Testis (tissue), 3 donors: Measurements from ENCODE around the gene MLPH. TPM values are rescaled to one million over a fixed set of nuclear protein-coding genes. Genes with fewer than 3 reads are reported as not detected.

Experiments
- DNase-seq: peaks from one replicate; pipeline ENCODE4 v3.0.0-alpha.2; 2019
- H3K27ac ChIP-seq, 2 donors: fragments of 200-600 bp; sonication (generic); one replicate each; pipeline ENCODE4 v1.5.1; 2019
- H3K27me3 ChIP-seq: fragments of 200-600 bp; sonication (generic); one replicate; pipeline ENCODE4 v1.5.1; 2019
- H3K36me3 ChIP-seq: fragments of 200-600 bp; sonication (generic); one replicate; pipeline ENCODE4 v1.5.1; 2017; ENCODE audit warnings: low read depth; ENCODE audit errors: missing control alignments
- H3K4me1 ChIP-seq: fragments of 200-600 bp; sonication (generic); one replicate; pipeline ENCODE4 v1.5.1; 2019
- H3K4me3 ChIP-seq, 2 donors: fragments of 200-600 bp; sonication (generic); one replicate each; pipeline ENCODE4 v1.5.1; 2017 to 2019
- H3K9me3 ChIP-seq: fragments of 200-600 bp; sonication (generic); one replicate; pipeline ENCODE4 v1.5.1; 2017
- POLR2A ChIP-seq: fragments of 450-650 bp; IDR thresholded peaks from one replicate; pipeline ENCODE4 v1.6.1; 2017; ENCODE audit warnings: antibody characterized with exemption, mild to moderate bottlenecking, moderate library complexity
- WGBS, 2 donors: methylation state at CpG; one replicate each; pipeline ENCODE4 v1.1.5; 2018; 5-methylcytosine and 5-hydroxymethylcytosine counted together
- intact Hi-C: fragments of 100-400 bp; cut with DNase I; formaldehyde crosslinking; loops from one replicate; pipeline ENCODE4 v1.15.1; 2023; ENCODE audit warnings: low total_unique reads
- polyA plus RNA-seq: library from polyadenylated mRNA; stranded (reverse); fragments of 350-450 nt; fragmentation: Illumina TruSeq; extraction: RNeasy Lipid Tissue Mini Kit (QIAGEN cat#74804); gene quantifications from one replicate; pipeline ENCODE4 v1.2.3, GENCODE V29; 2014; ENCODE audit warnings: low read depth, low replicate concordance; ENCODE audit not compliant: insufficient read depth
- total RNA-seq, 2 donors: library from RNA; depleted of rRNA; stranded (reverse); fragments of >200 nt; gene quantifications; one replicate each; pipeline ENCODE4 v1.2.3, GENCODE V29; 2016
- TF ChIP-seq, protein P1 (sequence below), 3 experiments: fragments of 450-650 bp in 2 of 3; fragments of 200-600 bp in 1 of 3; sonication (generic) in 1 of 3; IDR thresholded peaks; one replicate each; pipeline ENCODE4 v1.5.1; 2016 to 2019; ENCODE audit warnings: antibody characterized with exemption in 3 of 3, mild to moderate bottlenecking in 2 of 3, moderate library complexity in 1 of 3

MLPH gene
- total and polyA plus RNA-seq, 3 donors from 2014 or later, result 5.5 to 7.4 (median 6.5) TPM

DNA sequence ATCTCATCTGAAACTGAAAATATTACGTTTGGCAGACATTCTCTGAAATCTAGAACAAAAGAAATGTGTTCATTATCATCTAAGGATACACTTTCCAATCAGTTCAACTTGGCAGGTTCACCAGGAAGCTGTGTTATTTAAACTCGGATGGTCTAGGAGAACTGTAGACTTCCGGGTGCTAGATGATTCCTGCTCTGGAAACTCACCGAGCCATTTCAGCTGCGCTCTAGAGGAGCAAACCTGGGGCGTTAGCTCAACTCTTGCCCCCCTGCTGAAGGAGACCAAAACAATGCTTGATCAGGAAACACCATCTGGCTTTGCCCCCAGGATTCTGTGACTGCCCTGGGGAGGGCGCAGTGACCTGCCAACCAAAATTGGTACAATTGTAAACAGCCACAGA is 22.9 kb downstream of the MLPH start:
- intact Hi-C loops, result loop anchor here (5.0 to 10.0 kb wide), 2 partner anchors 62 to 235 kb away; no protein-coding TSS in a partner anchor
- DNase-seq, result peak; percentile 39
- no peaks in the 10 kb centered on the region for H3K36me3 ChIP-seq
- H3K4me1 ChIP-seq, result peaks cover 41% of the 10 kb centered on the region
- TF ChIP-seq, protein P1, sequence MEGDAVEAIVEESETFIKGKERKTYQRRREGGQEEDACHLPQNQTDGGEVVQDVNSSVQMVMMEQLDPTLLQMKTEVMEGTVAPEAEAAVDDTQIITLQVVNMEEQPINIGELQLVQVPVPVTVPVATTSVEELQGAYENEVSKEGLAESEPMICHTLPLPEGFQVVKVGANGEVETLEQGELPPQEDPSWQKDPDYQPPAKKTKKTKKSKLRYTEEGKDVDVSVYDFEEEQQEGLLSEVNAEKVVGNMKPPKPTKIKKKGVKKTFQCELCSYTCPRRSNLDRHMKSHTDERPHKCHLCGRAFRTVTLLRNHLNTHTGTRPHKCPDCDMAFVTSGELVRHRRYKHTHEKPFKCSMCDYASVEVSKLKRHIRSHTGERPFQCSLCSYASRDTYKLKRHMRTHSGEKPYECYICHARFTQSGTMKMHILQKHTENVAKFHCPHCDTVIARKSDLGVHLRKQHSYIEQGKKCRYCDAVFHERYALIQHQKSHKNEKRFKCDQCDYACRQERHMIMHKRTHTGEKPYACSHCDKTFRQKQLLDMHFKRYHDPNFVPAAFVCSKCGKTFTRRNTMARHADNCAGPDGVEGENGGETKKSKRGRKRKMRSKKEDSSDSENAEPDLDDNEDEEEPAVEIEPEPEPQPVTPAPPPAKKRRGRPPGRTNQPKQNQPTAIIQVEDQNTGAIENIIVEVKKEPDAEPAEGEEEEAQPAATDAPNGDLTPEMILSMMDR (IDR thresholded peaks at IDR 0.05), result no peak
- no peak for TF ChIP-seq POLR2A
- WGBS, 2 donors, result 52 to 56% methylated on average over 7 of the region's 7 CpGs
- no peak overlapping the region for H3K4me3 ChIP-seq
- H3K9me3 ChIP-seq, result no peaks in the 10 kb centered on the region
- H3K27ac ChIP-seq, result no peak overlapping the region
- no peaks in the 10 kb centered on the region for H3K27me3 ChIP-seq

DNA sequence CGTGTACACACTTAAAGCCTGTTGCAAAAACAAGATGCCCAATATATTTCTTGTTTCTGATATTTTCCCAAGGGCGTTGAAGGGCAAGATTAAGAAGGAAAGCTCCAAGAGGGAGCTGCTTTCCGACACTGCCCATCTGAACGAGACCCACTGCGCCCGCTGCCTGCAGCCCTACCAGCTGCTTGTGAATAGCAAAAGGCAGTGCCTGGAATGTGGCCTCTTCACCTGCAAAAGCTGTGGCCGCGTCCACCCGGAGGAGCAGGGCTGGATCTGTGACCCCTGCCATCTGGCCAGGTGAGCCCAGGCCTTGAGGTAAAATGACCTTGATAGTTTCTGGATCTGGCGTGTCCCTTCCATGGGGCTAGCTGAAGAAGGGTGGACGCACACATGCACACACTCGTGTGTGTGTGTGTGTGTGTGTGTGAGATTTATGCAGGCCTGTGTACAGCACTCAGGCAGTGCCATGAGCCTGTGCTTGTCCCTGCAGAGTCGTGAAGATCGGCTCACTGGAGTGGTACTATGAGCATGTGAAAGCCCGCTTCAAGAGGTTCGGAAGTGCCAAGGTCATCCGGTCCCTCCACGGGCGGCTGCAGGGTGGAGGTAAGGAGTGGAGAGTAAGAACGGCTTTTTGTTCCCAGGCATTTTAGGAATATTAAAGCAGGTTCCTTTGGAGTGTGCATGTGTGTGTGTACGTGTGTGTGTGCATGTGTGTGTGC is 23.6 kb downstream of the MLPH start:
- DNase-seq, result peak; percentile 39
- H3K4me1 ChIP-seq, result peaks cover 48% of the 10 kb centered on the region
- H3K27me3 ChIP-seq, result no peaks in the 10 kb centered on the region
- WGBS, 2 donors, result 64 to 81% methylated on average over 21 of the region's 21 CpGs
- intact Hi-C loops, result loop anchor here (5.0 to 10.0 kb wide), 2 partner anchors 62 to 234 kb away; no protein-coding TSS in a partner anchor
- TF ChIP-seq, protein P1 (IDR thresholded peaks at IDR 0.05), result no peak
- no peak for TF ChIP-seq POLR2A
- H3K36me3 ChIP-seq, result no peaks in the 10 kb centered on the region
- no peaks in the 10 kb centered on the region for H3K9me3 ChIP-seq
- H3K4me3 ChIP-seq, result no peak overlapping the region
- H3K27ac ChIP-seq, result no peak overlapping the region

DNA sequence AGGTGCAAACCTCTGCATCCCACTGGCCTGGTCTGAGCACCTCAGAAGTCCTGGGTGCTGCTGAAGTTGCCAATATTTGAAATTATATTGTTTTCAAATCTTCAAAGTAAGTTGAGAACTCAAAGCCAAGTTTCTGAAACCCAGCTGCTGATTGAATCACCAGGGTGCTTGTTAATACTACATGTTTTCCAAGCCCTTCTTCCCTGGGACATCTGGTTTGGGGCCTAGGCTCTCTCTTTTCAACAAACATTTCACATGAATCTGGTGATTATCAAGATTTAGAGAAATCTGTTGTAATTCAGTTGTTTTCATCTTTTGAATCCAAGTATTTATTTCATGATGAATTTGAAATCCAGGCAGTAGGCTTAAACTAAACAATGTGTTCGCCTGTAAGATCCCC is 24.4 kb downstream of the MLPH start:
- Histone ChIP-seq H3K27ac (peak overlapping the region in 1 of 2 donors; percentile 33), H3K4me3 (no peak overlapping the region), H3K4me1 (peaks cover 48% of the 10 kb centered on the region), H3K27me3 (no peaks in the 10 kb centered on the region), H3K36me3 (no peaks in the 10 kb centered on the region), H3K9me3 (no peaks in the 10 kb centered on the region)
- WGBS, 2 donors, result 80 to 84% methylated on average over 1 of the region's 1 CpG
- DNase-seq, result no peak
- intact Hi-C loops, result loop anchor here (5.0 to 10.0 kb wide), 2 partner anchors 61 to 233 kb away; no protein-coding TSS in a partner anchor
- TF ChIP-seq, protein P1 (IDR thresholded peaks at IDR 0.05), result no peak
- no peak for TF ChIP-seq POLR2A

DNA sequence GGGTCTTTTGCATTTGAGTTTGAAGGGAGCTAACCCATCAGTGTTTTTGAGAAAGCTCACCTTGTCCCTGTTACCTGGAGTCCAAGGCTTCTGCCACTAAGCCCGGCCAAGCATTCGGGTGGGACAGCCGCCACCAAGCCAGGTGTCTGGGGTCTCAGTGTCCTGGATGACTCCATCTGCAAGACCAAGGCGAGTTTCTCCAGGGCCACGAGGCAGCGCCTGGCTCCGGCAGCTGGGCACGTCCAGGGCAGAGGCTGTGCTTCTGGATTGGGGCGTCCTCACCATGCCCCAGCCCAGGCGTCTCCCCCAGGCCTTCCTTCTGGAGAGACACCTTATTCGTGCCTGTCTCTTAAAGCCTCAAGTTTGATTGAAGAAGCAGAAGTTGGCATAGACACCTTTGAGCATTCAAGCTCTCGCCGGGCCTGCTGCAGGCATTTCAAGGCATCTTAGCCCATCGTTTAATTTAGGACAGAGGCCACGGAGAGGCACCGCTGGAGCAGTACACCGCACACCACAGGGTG is 24.9 kb downstream of the MLPH start:
- peaks cover 48% of the 10 kb centered on the region for H3K4me1 ChIP-seq
- TF ChIP-seq POLR2A, result no peak
- TF ChIP-seq, protein P1 (IDR thresholded peaks at IDR 0.05), result no peak
- 74 to 87% methylated on average over 10 to 17 of the region's 17 CpGs for WGBS, 2 donors
- H3K9me3 ChIP-seq, result no peaks in the 10 kb centered on the region
- no peak overlapping the region for H3K4me3 ChIP-seq
- no peak for DNase-seq
- H3K36me3 ChIP-seq, result no peaks in the 10 kb centered on the region
- peak overlapping the region; percentile 33 to 70 for H3K27ac ChIP-seq
- H3K27me3 ChIP-seq, result no peaks in the 10 kb centered on the region
- intact Hi-C loops, result loop anchor here (5.0 to 10.0 kb wide), 2 partner anchors 60 to 233 kb away; no protein-coding TSS in a partner anchor
